T-helper 2 cell treated with Interferon-gamma antibody and Interleukin-4, amounts not matched to agents 5 μg/mL and 100 μg/mL, for 36 hours (primary cell): ENCODE data around the gene PARD3B.
A peak's percentile ranks its signal among the peaks of the same experiment; 100 is the strongest.

ENCODE experiments used
- DNase-seq: peaks from one replicate; pipeline ENCODE4 v3.0.0; 2021; ENCODE audit warnings: low spot score
- H3K27ac Mint-ChIP-seq: one replicate; pipeline ENCODE4 v1.8.0; 2021; ENCODE audit warnings: mild to moderate bottlenecking, mixed read lengths
- H3K27me3 Mint-ChIP-seq: one replicate; pipeline ENCODE4 v1.8.0; 2021; ENCODE audit warnings: low read depth, mixed read lengths
- H3K36me3 Mint-ChIP-seq: one replicate; pipeline ENCODE4 v1.8.0; 2021; ENCODE audit warnings: low read depth, mixed read lengths
- H3K4me1 Mint-ChIP-seq: one replicate; pipeline ENCODE4 v1.8.0; 2021; ENCODE audit warnings: low read depth, mixed read lengths
- H3K4me3 Mint-ChIP-seq: one replicate; pipeline ENCODE4 v1.8.0; 2022; ENCODE audit warnings: mild to moderate bottlenecking, moderate library complexity, mixed read lengths
- H3K9me3 Mint-ChIP-seq: one replicate; pipeline ENCODE4 v1.8.0; 2021; ENCODE audit warnings: mixed read lengths

Gene PARD3B

GRCh38 chr2:204869132-204869823, 324.0 kb downstream of the PARD3B start:
- H3K4me1 Mint-ChIP-seq, result peaks cover 29% of the 10 kb centered on the region
- no peak overlapping the region for H3K27ac Mint-ChIP-seq
- H3K4me3 Mint-ChIP-seq, result no peak overlapping the region
- H3K36me3 Mint-ChIP-seq, result peaks cover 7% of the 10 kb centered on the region
- peaks cover 28% of the 10 kb centered on the region for H3K27me3 Mint-ChIP-seq
- peaks cover 17% of the 10 kb centered on the region for H3K9me3 Mint-ChIP-seq
- no peak for DNase-seq

GRCh38 chr2:204870053-204870452, 324.8 kb downstream of the PARD3B start:
- Mint-ChIP-seq H3K4me1 (peaks cover 29% of the 10 kb centered on the region), H3K9me3 (peaks cover 18% of the 10 kb centered on the region), H3K4me3 (no peak overlapping the region), H3K36me3 (peaks cover 12% of the 10 kb centered on the region), H3K27ac (no peak overlapping the region), H3K27me3 (peaks cover 22% of the 10 kb centered on the region)
- DNase-seq, result no peak

- Mint-ChIP-seq H3K4me1 (peaks cover 35% of the 10 kb centered on the region), H3K4me3 (peak overlapping the region; percentile 1), H3K36me3 (peaks cover 24% of the 10 kb centered on the region), H3K9me3 (peaks cover 24% of the 10 kb centered on the region), H3K27me3 (peaks cover 17% of the 10 kb centered on the region), H3K27ac (peak overlapping the region; percentile 16)
- DNase-seq, result no peak
These were observed 326.1 kb downstream of the PARD3B start for GRCh38 chr2:204871231-204871953.

- Mint-ChIP-seq H3K4me3 (no peak overlapping the region), H3K27ac (no peak overlapping the region), H3K36me3 (peaks cover 43% of the 10 kb centered on the region), H3K4me1 (peaks cover 61% of the 10 kb centered on the region), H3K9me3 (peaks cover 24% of the 10 kb centered on the region), H3K27me3 (no peaks in the 10 kb centered on the region)
- DNase-seq, result no peak
These were observed 331.0 kb downstream of the PARD3B start for GRCh38 chr2:204876311-204876710.

GRCh38 chr2:204877691-204878090, 332.4 kb downstream of the PARD3B start:
- Mint-ChIP-seq H3K4me3 (peak overlapping the region; percentile 36), H3K27ac (peak overlapping the region; percentile 64), H3K36me3 (peaks cover 43% of the 10 kb centered on the region), H3K27me3 (no peaks in the 10 kb centered on the region), H3K4me1 (peaks cover 64% of the 10 kb centered on the region), H3K9me3 (peaks cover 24% of the 10 kb centered on the region)
- DNase-seq, result no peak

- Mint-ChIP-seq H3K27ac (peak overlapping the region; percentile 89), H3K27me3 (no peaks in the 10 kb centered on the region), H3K4me3 (peak overlapping the region; percentile 76), H3K36me3 (peaks cover 34% of the 10 kb centered on the region), H3K4me1 (peaks cover 60% of the 10 kb centered on the region), H3K9me3 (peaks cover 11% of the 10 kb centered on the region)
- no peak for DNase-seq
These were observed 335.7 kb downstream of the PARD3B start for GRCh38 chr2:204880928-204881327.

- Mint-ChIP-seq H3K36me3 (peaks cover 30% of the 10 kb centered on the region), H3K27me3 (no peaks in the 10 kb centered on the region), H3K9me3 (peaks cover 14% of the 10 kb centered on the region), H3K4me1 (peaks cover 61% of the 10 kb centered on the region), H3K27ac (peak overlapping the region; percentile 89), H3K4me3 (peak overlapping the region; percentile 76)
- DNase-seq, result peak; percentile 41
These were observed 336.4 kb downstream of the PARD3B start for GRCh38 chr2:204881655-204882054.

- Mint-ChIP-seq H3K4me3 (no peak overlapping the region), H3K4me1 (peaks cover 44% of the 10 kb centered on the region), H3K36me3 (peaks cover 26% of the 10 kb centered on the region), H3K27me3 (no peaks in the 10 kb centered on the region), H3K27ac (no peak overlapping the region), H3K9me3 (peaks cover 25% of the 10 kb centered on the region)
- DNase-seq, result no peak
These were observed 340.5 kb downstream of the PARD3B start for GRCh38 chr2:204885747-204886146.

GRCh38 chr2:204886713-204887112, 341.4 kb downstream of the PARD3B start:
- Mint-ChIP-seq H3K9me3 (peaks cover 25% of the 10 kb centered on the region), H3K4me1 (peaks cover 34% of the 10 kb centered on the region), H3K36me3 (peaks cover 26% of the 10 kb centered on the region), H3K27me3 (no peaks in the 10 kb centered on the region), H3K4me3 (no peak overlapping the region), H3K27ac (no peak overlapping the region)
- no peak for DNase-seq

GRCh38 chr2:204888222-204888621, 342.9 kb downstream of the PARD3B start:
- Mint-ChIP-seq H3K36me3 (peaks cover 26% of the 10 kb centered on the region), H3K27ac (no peak overlapping the region), H3K4me1 (peaks cover 21% of the 10 kb centered on the region), H3K4me3 (no peak overlapping the region), H3K9me3 (peaks cover 25% of the 10 kb centered on the region), H3K27me3 (no peaks in the 10 kb centered on the region)
- no peak for DNase-seq

GRCh38 chr2:204890680-204891079, 345.4 kb downstream of the PARD3B start:
- Mint-ChIP-seq H3K4me1 (peaks cover 21% of the 10 kb centered on the region), H3K27ac (no peak overlapping the region), H3K27me3 (no peaks in the 10 kb centered on the region), H3K4me3 (no peak overlapping the region), H3K9me3 (peaks cover 16% of the 10 kb centered on the region), H3K36me3 (peaks cover 15% of the 10 kb centered on the region)
- no peak for DNase-seq

- Mint-ChIP-seq H3K9me3 (peaks cover 16% of the 10 kb centered on the region), H3K27me3 (no peaks in the 10 kb centered on the region), H3K4me3 (no peak overlapping the region), H3K4me1 (peaks cover 21% of the 10 kb centered on the region), H3K27ac (no peak overlapping the region), H3K36me3 (peaks cover 17% of the 10 kb centered on the region)
- DNase-seq, result no peak
These were observed 346.5 kb downstream of the PARD3B start for GRCh38 chr2:204891739-204892138.

- H3K4me1 Mint-ChIP-seq, result peaks cover 20% of the 10 kb centered on the region
These were observed 347.4 kb downstream of the PARD3B start for GRCh38 chr2:204892506-204893255.

GRCh38 chr2:204896146-204896545, 350.9 kb downstream of the PARD3B start:
- no peak overlapping the region for H3K27ac Mint-ChIP-seq
- H3K4me3 Mint-ChIP-seq, result no peak overlapping the region
- H3K36me3 Mint-ChIP-seq, result peaks cover 31% of the 10 kb centered on the region
- peaks cover 27% of the 10 kb centered on the region for H3K4me1 Mint-ChIP-seq
- H3K27me3 Mint-ChIP-seq, result no peaks in the 10 kb centered on the region
- DNase-seq, result no peak
- H3K9me3 Mint-ChIP-seq, result peaks cover 21% of the 10 kb centered on the region

More at GRCh38 chr2:204892506-204893255, 347.4 kb downstream of the PARD3B start:
- DNase-seq, result peak; percentile 63
- Mint-ChIP-seq H3K4me3 (no peak overlapping the region), H3K36me3 (peaks cover 16% of the 10 kb centered on the region), H3K27me3 (no peaks in the 10 kb centered on the region), H3K27ac (no peak overlapping the region), H3K9me3 (peaks cover 15% of the 10 kb centered on the region)
